NCI-H1092 (cell line): ENCODE measurements around the gene DNAJA4.

Source experiments
- DNase-seq: peaks from one replicate; lab custom pipeline; 2025; lab: John Stamatoyannopoulos, UW

Gene DNAJA4

DNA sequence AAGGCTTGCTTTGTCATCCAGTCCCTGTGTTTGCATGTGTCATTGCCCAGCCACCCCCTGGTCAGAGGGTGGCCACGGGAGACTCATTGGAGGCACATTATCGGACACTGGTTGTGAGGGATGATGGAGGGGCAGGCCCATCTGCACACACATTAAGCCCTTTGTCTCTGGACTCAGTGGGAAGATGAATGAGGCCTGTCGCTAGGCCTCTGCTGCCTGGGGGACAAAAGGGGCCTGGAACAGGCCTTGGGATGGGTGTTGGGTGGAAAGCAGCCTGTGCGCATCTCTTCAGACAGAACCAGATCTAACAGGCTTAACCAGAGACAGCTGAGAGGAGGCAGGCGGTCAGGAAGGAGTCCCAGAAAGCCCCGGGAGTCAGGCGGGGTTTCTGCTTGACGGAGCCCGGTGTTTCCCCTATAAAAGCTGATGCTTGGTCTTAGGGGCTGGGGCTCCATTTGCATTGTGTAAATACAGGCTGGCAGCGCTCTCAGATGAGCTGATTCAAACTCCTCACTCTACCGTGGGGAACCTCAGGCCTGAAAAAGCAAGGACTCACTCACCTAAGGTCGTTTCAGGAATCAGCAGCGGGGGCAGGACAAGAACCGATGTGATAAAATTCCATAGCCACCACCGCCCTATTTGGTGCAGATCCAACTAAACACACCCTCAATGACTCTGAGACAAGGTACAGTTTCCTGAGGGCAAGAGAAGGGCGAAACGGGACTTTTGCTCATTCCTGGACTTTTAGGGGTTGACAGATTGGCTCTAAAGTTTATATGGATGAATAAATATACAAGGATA is 52.1 kb downstream of the DNAJA4 start:
- DNase-seq: peak; percentile 14

DNA sequence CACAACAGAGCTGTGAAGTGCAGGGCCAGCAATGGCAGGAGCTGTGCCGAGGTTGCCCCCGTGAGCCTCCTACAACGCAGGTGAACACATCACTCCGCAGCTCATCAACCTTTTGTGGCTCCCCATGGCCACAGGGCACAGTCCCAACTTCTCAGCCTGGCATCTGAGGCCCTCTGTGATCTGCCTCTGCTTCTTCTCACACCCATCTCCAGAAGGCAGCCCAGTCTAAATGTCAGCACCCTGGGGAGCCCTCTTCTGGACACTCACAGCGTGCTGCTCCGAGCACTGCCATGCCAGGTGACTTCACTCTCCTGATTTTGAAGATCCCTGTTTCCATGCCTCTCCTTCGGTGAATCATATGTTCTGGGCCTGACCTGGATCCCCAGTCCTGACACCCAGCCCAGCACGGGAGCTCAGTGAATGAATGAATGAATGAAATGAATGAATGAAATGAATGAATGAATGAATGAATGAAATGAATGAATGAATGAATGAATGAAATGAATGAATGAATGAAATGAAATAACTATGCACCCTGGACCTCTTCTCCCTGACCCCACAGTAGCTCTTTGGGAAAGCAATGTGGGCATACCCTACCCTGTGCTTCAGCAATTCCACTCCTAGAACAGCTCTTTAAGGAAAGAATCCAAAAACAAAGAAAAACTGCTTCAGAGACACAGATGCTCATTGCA is 52.9 kb downstream of the DNAJA4 start:
- peak; percentile 28 for DNase-seq

DNA sequence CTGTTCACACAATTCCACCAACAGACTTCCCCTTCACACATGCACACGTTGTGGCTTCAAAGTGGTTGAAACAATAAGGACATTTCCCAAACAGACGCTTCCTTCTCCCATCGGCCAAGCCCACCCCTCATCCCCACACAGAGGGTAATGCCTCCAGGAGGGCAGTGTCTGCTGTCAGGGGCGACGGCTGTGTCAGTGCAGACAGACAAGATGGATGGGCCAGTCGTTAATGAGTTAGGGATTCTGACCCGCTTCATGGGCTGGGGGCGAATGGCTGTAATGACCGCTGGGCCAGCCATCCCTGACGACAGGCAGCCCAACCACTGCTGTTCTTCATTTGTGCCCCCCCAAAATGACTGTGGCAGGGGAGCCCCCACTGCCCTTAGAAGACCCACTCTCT is 55.2 kb downstream of the DNAJA4 start:
- DNase-seq: no peak

- DNase-seq: peak; percentile 54
Observed at GRCh38 chr15:78320183-78320582, 55.8 kb downstream of the DNAJA4 start.

DNA sequence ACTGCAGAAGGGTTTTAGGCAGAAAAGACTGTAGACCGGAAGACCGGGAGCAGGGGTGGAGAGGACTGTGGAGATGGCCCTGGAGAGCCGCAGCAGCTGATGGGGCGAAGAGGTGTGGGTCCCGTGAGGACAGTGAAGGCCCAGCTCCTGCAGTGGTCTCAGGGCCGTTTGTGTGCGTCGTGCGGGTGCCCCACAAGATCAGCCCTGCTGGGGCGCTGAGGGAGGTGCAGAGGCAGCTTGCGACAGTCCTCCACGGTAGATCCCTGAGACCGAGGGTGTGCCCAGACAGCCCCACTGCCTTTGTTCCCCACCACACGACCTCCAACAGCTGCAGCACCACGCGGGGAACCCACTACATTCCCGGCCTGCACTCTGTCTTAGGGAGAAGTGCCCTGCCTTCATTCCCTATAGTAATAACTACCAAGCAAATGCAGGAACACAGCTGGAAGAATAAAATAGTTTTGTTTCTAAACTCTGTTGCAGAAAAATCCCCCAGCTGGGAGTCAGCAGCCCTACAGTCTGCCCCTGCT is 56.7 kb downstream of the DNAJA4 start:
- DNase-seq: no peak

GRCh38 chr15:78321786-78322185 is 57.4 kb downstream of the DNAJA4 start:
- no peak for DNase-seq

GRCh38 chr15:78322243-78322642 is 57.9 kb downstream of the DNAJA4 start:
- peak; percentile 31 for DNase-seq

- no peak for DNase-seq
Observed at GRCh38 chr15:78322724-78323521, 58.6 kb downstream of the DNAJA4 start.

- no peak for DNase-seq
Observed at GRCh38 chr15:78323693-78324092, 59.3 kb downstream of the DNAJA4 start.

GRCh38 chr15:78324144-78324543 is 59.8 kb downstream of the DNAJA4 start:
- DNase-seq: no peak

DNA sequence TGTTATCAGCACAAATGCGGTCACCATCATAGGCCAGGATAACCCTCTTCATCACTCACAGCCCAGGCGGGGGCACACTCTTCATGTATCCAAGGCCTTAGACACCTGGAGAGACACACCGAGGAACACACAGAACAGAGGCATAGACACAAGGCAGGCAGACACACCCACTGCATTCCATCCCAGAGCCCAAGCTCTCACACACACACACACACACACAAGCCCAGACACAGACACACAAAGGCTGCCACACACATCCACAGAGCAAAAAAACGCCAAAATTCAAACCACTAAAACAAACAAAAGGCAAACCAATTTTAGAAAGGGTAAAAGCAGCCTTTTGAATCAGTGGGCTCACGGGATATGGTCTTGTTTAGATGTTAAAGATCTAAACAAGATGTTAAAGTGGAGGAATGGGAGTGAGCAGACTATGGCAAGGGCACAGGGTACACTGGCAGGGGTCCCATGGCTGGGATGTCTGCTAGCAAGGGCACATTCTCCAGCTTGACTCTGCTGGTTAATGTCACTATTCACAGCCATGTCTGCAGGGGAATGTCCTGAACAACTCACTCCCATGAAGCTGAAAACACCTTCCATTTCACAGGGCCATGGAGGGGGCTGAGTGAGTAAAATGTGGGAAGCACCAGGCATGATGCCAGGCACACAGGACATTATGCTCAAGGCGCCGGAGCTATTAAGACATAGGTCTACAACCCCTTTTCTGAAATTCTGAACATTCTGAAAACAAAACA is 60.9 kb downstream of the DNAJA4 start:
- no peak for DNase-seq

- DNase-seq: no peak
Observed at GRCh38 chr15:78327466-78327865, 63.1 kb downstream of the DNAJA4 start.

DNA sequence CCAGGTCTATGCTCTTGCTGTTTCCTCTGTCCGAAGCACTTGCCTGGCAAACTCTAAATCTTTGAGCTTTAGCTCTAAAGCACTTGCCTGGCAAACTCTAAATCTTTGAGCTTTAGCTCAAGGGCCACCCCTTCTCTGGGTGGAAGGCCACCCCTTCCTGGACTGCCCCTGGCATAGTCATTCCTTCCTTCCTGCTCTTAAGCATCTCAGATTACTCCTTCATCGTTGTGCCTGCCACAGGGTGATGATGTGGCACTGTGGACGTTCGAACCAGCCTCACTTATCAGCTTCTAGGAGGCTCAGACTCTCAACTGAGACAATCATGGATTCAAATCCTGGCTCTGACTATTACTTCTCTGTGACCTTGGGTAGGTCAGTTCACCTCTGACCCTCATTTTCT is 65.3 kb downstream of the DNAJA4 start:
- no peak for DNase-seq
